Activated CD8-positive, alpha-beta memory T cell treated with anti-CD3 and anti-CD28 coated beads, Interleukin-2, amount 50 U/mL, for 4 hours (primary cell): Measurements from ENCODE around the gene ASCC3.

Source experiments
- DNase-seq: peaks from one replicate; pipeline ENCODE4 v3.0.0-alpha.2; 2020

The ASCC3 gene

DNA sequence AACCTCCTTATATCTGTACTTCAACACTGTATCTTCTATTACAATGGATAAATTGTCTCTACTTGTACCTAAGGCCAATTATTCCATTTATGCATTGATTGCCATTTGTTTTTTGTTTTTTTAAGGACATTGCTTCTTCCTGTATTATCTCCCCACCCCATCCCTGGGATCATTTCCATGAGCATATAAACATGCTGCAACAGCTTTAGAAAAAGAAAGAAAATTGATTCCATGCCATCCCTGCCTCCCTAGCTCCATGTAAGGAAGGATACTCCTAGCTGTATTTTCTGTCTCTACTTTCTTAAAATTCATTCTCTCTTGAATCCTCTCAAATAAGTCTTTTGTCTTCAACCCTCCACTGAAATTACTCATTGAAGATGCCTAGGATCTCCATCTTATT lies 314.6 kb downstream of the ASCC3 start:
- DNase-seq, result no peak

DNA sequence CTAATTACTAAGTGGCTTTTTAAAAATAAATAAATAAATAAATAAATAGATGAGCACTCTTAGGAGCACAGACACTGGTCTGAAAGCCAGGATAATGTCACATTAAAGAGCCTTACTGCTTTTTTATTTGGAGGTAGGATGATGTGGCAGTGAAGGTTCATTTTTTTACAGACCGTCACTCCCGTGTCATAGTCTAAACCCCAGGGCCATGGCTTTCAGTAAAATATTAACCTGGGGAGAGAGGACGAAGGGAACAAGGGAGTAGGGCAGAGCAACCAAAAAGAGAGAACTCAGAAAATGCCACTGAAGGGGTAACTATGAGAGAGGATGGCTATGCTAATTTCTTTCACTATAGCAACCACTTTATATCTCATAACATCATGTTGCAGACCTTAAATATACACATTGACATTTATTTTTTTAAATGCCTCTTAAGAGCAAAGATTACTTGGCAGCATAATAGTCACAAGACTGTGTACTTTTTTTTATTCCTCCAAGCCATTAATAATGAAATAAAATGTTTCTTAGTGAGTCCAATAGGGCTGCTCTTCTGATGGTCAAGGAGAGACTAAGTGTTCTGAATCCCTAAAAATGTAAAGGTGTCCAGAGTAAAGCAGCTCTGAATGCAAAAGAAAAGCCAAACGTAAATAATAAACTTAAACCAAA lies 315.6 kb downstream of the ASCC3 start:
- no peak for DNase-seq

DNA sequence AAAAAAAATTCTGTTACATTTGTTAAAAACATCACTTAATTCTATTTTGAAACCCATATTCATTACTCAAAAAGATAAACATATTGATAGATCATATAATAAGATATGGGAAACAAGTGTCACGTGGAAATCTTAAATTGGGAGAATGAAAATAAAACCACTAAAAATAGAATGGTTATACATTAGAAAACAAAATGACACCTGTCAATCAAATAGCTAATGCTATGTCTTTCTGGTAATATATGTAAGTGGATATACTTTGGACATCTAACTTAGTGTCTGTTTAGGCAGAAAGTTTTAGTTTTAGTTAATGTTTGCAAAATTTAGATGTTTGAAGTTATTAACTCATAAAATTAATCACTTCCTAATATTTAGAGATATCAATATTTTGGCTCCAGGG lies 321.3 kb downstream of the ASCC3 start:
- no peak for DNase-seq

DNA sequence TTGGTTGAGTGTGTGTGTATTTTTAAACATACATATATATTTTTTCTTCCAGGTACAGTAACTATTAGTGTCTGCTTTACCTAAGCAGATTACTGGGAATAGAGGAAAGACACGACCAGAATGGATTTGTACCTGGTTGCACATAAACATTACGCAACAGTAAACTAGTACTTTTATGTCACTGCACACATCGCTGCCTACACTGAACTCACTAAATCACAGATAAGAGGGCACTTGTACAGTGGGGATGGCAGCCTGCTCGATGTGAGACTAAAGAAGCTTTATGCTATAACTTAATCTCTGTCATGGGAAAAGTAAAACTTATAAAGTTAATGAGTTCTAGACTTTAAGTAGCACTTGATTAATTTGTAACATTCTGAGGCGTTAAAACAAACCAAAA lies 326.9 kb downstream of the ASCC3 start:
- no peak for DNase-seq

DNA sequence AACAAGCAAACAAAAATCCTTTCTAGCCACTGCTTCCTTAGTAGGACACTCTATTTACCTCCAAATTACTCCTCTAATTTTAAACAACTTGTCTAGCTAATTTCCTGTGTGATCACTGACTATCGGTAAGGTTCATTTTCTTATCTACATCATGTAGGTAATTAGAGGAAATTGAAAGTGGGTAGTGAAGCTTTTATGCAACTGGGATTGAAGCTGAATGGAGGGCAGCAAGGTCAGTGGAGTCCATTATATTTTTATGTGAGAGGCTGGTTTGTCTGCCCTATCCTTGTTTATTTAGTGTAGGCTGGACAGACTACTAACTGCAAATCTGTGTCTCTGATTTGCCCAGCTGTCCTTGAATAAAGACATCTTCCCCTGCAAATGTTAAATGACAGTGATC lies 327.9 kb downstream of the ASCC3 start:
- no peak for DNase-seq

DNA sequence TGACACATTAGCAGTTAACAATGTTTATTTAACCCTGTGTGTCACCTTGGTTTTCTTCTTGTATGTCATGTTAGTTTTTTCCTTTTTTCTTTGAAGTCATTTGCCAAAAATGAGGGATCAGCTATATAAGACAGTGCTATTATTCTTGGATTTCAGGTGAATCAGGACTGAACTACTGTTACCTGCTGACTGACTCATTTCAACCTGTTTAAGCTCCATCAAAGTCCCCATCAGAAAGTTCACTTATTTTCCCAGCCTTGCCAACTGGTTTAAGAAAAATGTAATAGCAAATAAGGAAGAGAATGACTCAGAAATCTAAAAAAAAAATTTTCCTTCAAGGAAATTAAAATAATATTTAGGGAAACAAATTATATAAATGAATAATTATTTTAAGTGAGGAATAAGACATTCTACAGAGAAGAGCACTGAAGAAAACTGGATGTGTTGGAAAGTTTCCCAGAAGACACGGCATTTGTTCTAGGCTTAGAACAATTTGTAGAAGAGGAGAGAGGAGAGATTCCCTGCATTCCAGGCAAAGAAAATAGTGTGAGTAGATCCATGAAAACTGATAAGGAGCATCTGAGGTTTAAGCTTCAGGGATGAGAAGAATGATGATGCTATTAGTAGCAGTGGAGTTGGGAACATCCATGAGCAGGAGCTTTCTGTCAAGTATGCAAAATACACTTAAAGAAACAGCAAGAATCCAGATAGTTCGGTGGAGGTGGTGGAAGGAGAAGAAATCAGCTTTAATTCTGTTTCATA lies 331.5 kb downstream of the ASCC3 start:
- no peak for DNase-seq

DNA sequence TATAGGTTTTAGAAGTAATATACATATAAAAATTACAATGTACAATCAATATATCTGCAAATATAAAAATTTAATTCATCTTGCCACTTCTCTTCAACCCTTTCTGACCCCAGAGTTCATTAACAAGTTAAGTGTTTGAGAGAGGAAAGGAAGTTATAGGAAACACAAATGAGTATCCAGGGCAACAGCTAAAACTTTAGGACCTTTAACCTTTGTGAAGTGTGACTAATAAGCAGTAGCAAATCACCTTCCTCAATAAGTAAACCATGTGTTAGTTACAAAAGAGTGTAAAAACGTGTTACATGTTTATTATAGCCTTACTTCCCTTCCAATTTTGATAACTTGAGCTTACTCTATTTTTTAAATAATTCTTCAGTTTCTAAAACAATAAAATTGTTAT lies 343.0 kb downstream of the ASCC3 start:
- no peak for DNase-seq

DNA sequence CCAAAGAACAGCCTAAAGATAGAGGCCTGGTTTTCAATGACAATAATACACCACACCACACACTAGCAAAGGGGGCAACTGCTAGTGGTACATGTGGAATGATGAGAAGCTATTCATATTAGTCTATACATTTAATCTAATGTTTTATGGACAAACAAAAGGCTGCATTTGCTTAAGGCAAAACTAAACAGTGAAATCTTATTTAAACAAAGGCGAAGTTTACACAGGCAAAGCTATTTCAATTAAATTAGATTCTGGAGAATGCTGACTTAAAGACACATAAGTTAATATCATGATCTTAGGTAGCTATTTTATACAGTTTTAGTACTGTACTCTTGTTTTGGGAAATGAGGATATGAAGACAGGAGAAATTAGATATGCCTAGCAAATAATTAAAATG lies 362.5 kb downstream of the ASCC3 start:
- DNase-seq, result no peak

DNA sequence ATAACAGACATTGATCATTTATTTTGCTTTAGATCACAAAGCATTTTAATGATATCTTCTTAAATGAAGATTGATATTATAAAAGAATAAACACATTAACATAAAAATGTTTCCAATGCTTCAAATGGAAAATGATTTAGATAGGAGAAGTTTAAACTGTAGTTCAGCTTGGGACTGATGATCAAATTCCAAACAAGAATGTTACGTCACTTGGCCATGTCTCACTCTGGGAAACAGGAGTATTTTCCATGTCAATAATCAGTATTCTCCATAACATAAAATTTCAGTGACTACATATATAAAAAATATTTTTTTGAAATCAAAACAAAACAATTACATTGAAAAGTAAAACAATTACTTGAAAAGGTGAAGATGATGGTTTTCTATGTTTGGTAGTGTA lies 363.5 kb downstream of the ASCC3 start:
- no peak for DNase-seq

DNA sequence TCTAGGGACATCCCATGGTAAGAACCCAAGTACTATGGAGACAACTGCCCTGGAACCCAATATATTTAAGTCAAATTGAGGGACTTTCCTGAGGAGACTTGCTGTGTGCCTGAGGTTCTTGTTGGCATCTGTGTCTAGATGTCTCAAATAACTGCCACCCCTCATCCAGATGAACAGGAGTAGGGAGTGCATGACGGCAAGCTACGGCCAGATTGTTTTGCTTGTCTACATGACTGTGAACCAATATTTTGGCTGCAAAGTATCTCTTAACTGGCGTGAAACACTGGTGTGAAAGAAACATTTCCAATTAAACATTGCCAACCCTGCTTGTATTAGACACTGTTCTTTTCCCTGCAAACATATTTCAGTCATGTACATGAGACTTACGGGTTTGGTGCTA lies 364.0 kb downstream of the ASCC3 start:
- no peak for DNase-seq

DNA sequence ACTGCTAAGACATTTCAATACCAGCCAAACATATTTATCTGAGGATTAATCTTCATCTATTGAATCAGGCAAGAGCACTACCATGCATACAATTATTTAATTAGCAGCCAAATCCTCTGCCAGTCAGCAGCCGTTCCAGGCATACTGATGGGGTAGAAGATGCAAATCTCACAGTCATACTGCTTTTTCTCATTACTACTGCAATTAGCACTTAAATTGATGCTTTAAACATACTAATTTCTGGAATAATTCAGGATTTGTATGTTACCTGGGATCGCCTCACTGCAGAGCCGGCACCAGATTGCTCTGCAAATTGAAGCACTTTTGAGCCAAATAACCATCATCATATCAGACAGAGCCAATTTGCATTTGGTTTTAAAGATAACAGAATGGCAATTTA lies 366.5 kb downstream of the ASCC3 start:
- no peak for DNase-seq

DNA sequence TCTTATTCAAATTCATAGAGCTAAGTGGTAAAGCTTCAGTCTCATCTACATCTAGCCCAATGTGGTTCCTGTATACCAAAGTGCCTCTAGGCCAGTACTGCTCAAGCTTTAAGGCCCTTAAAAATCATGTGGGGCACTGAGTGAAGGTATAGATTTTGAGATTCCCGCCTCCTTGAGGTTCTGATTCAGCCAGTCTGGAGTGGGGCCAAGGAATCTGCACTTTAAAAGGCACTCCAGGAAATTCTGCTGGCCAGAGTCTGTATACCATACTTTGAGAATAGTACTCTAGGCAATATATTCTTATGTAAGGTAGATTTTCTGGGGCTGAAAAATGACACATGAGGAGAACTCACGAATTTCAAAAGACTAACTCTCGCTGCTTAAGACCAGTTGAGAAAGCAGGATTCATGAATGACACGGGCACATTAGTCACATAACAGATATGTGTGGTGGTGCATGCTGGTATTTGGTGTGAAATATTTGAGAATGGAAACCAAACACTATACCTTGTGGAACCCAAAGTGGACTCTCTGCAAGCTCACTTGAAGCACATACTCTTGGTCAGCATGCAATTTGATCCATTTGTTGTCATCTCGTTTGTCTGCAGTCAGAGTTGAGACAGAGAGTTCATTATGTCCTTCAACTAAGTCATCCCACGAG lies 368.8 kb downstream of the ASCC3 start:
- no peak for DNase-seq

DNA sequence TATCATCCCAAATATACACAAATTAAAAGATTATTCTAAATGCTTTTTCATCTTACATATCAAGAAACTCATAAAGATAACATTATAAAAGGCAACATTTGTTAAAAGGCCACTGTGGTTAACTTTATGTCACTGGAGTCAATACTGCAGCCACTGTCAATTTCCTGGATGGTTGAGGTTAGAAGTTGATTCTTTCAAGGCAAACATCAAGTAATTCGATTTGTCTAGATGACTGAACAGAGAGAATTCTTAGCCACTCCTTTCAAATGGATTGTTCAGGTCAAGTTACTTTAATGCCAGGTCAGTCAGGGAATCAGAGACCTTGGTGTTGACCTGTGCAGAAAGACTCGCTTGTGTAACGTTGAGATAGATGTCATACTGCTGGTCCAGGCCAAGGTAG lies 372.0 kb downstream of the ASCC3 start:
- no peak for DNase-seq

DNA sequence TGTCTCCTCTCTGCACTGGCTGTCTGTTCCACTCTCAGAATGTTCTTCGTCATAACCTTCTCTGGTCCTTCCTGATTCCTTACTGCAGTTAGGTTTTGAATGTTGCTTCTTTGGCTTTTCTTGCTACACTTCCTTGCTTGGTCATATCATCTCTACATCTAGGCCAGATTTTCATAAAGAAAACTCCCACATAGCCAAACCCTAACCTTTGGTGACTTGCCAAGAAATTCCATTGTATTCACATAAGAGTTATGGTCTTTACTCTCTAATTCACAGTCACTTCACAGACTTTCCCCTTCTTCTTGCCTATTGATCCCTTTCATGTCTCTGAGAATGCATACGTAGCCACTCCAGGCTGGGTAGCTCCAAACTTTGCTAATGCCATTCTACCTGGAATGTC lies 374.5 kb downstream of the ASCC3 start:
- DNase-seq, result no peak

DNA sequence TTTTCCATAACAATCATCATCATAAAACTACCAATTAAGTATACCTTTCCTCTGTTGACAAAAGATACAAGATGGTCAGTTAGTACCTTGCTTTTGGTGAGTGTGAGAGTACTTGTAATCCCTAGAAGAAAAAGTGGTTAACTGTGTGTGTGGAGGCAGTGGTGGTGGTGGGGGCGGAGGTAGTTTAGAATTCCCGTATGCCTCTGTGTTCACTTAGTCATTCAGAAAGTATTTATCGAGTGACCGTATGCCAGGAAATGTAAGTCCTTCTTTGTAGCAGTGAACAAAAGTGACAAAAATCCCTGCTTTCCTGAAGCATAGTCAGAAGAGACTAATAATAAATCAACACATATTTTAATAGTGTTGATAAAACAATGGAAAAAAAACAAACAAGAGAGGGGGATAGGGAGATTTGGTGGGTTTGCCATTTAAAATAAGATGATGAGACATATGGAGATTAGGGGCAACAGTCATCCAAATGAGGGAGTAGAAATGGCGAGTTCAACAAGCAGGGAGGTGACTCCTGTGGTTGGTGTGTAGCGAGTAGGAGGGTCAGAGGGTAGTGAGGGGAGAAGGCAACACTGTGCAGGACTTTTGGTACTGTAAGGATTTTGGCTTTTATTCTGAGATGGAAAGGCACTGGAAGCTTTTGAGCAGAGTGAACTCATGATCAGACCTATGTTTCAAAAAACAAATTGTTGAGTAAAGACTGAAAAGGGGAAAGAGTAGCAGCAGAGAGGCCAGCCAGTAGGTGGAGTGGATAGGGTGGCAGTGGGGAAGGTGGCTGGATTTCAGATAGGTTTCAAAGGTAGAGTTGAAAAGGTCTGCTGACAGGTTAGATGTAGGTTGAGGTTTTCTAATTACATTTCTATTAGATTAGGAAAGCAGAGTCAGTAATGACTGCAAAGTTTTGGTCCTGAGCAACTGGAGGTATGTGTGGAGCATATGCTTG lies 376.1 kb downstream of the ASCC3 start:
- DNase-seq, result no peak

DNA sequence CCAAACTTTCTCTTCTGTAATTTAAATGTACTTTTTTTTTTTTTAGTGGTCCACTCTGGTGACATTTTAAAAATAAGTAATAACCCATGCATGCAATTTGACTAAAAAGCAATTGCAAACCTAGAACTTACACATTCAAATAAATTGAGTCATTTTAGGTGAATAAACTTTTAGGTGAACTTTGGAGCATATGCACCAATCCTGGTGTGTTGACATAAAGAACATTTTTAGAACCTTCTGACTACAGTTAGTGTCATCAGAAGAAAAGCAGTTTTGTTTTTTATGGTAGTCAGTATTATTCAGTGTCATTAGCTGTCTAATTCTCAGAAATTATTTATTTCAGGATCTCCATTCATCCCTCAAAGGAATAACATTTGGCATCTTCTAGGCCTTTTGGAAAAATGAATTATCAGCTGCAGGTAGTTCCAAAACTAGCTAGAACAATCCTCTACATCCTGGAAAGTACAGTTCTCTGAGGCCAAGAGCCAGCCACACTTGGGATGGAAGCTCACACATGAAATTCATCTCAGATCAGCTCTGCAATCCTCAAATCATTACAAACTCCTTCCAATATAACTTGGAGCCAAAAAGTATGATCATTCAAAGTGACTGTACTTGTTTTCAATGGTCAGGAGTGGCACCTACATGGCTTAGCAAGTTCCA lies 378.0 kb downstream of the ASCC3 start:
- no peak for DNase-seq

DNA sequence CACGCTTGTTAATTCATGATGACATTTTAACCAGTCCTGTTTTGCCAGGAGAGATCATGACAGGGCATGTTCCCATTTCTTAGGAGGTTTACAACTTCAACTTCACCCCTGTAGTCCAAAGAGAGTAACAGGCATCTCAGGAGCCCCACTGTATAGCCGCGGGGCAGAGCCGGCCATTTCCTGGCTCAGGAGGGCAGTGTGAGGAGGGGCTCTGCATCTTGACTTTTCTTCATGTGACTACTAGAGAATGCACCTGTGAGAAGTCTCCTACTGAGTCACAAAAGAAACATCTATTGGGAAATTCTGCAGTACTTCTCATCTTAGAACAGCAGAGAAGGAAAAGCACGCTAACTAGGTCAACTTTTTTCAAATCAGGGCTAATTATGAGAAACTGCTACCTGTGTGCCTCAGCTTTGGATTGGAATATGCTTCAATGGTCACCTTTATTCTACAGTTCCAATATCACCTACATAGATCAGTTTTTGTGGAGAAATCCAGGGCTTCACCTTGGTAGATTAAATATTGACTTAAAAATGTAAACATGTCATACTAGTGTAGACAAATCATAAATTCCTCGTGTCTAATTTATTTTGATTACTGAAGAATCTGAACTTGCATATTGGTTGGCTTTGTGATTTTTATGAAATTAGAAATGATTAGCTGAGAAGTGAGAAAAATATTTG lies 387.8 kb downstream of the ASCC3 start:
- no peak for DNase-seq

DNA sequence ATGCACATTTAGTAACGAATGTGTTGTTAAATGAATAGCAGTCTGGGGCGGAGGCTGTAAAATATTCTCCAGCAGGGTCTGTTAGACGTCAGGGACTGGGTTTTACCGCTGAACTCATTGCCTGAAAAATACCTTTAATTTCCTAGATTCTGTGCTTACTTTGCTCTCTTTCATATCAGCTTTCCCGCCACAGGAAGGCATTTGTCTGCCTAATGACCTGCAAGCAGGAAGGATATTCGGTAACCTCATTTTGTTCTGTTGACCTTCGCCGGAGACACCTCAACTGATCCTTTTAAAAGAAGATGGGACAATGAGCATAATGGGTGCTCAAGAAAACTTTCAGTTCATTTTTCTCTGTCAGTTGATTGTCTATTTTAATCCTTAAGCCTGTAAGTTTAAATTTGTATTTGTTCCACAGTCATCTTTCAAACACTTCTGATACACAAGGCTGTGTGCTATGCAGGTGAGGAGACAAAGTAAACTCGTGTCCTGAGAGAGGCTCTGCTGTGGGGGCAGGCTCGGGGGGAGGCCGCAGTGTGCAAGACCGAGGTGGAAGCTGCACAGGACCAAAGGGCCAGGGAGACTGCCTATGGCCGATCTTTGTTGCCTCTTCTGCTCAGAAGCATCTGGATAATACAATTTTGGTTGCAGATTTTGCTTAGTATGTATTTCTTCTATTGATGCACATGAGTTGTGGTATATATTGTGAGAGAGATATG lies 389.0 kb downstream of the ASCC3 start:
- no peak for DNase-seq

DNA sequence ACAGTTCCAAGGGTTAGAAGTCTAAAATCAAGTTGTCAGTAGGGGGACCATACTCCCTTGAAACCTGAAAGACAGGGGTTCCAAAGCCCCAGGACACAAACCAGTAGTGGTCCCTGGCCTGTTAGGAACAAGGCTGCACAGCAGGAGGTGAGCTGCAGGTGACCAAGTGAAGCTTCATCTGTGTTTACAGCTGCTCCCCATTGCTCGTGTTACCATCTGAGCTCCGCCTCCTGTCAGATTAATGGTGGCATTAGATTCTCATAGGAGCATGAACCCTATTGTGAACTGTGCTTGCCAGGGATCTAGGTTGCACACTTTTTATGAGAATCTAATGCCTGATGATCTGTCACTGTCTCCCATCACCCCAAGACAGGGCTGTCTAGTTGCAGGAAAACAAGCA lies 391.1 kb downstream of the ASCC3 start:
- no peak for DNase-seq

DNA sequence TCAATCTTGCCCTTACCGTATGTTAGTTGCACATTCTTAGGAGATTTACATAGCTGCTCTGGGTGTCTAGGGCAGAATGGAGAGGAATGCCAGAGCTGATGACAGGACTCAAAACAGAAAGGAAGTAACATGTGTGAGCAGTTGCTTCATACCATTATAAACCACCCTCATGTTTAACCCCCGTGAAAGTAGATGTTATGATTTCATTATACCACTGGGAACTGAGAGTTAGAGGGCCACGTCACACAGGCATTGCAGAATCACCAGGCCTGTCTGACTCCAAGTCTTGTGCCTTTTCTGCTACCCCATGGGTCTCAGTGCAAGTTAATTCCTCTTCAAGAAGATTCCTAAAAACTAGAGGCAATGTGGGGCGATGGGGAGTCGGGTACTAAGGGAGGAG lies 392.9 kb downstream of the ASCC3 start:
- no peak for DNase-seq

DNA sequence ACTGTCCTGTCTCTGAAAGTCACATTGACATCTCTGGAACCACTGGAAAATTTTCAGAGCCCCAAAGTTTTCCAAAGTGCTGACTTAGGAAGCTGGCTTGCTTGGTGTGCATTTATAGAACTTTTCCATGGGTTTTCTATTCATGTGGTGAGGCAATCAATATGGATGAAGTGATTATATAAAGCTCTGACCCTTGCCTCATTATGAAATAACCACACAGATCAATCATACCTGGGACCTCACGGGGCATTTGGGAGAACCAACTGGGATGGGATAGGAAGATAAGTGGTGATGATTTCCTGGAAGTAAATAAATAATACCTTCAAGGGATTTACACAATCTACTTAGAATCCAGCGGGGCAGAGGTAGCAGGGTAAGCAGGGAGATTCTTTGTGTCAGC lies 393.5 kb downstream of the ASCC3 start:
- no peak for DNase-seq
